ENCODE data around the gene FOXO1.
A peak's percentile ranks its signal among the peaks of the same experiment; 100 is the strongest.

Gene FOXO1

GRCh38 chr13:40549500-40550094 is 116.8 kb downstream of the FOXO1 start:
- Histone ChIP-seq H3K9me3 (replicated peaks in 1 of 11) (no peaks in the 10 kb centered on the region), H3K27ac (no peak overlapping the region), H4K20me1 (peaks cover 0 to 29% (median 0%) of the 10 kb centered on the region in 11 experiments; a peak in 4 of 22 replicates), H3K36me3 (peaks cover 0 to 7% (median 0%) of the 10 kb centered on the region in 11 experiments; a peak in 4 of 22 replicates), H3K4me3 (no peak overlapping the region), H3K4me1 (no peaks in the 10 kb centered on the region), H3K27me3 (no peaks in the 10 kb centered on the region), H3K4me2 (no peak overlapping the region), H3K9ac (no peak overlapping the region)
- no peak for TF ChIP-seq Cebpa-rat (IDR thresholded peaks at IDR 0.05)

GRCh38 chr13:40547591-40548315 is 118.7 kb downstream of the FOXO1 start:
- no peak overlapping the region for H3K4me3 ChIP-seq
- H4K20me1 ChIP-seq = peaks cover 0 to 13% (median 0%) of the 10 kb centered on the region in 11 experiments; a peak in 2 of 22 replicates
- H3K36me3 ChIP-seq = no peaks in the 10 kb centered on the region
- H3K9ac ChIP-seq = no peak overlapping the region
- H3K4me2 ChIP-seq = no peak overlapping the region; a peak in 1 of 22 replicates
- no peak for TF ChIP-seq Cebpa-rat (IDR thresholded peaks at IDR 0.05)
- H3K27me3 ChIP-seq = no peaks in the 10 kb centered on the region
- no peaks in the 10 kb centered on the region for H3K9me3 ChIP-seq (replicated peaks in 1 of 11)
- no peaks in the 10 kb centered on the region for H3K4me1 ChIP-seq
- H3K27ac ChIP-seq = no peak overlapping the region

DNA sequence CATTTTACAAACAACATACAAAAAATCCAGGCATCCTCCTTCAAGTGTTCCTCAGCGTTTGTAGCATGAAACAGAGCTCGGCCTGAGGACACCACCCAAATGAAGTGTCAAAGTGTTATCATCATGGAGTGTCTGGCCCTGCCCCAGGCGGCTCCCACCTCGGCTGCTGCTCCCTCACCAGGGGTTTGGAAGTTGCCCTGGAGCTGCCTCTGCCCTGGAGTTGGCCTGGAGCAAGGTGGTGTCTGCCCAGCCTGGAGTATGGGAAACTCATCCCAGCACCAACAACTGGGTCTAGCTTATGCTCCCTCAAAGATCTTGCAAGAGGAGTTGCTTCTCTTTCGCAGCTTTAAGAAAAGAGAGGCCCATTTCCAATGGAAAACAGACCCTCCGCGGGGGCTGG is 120.4 kb downstream of the FOXO1 start:
- no peak for TF ChIP-seq Cebpa-rat (IDR thresholded peaks at IDR 0.05)
- Histone ChIP-seq H3K4me2 (no peak overlapping the region), H3K9me3 (replicated peaks in 1 of 11) (no peaks in the 10 kb centered on the region)

DNA sequence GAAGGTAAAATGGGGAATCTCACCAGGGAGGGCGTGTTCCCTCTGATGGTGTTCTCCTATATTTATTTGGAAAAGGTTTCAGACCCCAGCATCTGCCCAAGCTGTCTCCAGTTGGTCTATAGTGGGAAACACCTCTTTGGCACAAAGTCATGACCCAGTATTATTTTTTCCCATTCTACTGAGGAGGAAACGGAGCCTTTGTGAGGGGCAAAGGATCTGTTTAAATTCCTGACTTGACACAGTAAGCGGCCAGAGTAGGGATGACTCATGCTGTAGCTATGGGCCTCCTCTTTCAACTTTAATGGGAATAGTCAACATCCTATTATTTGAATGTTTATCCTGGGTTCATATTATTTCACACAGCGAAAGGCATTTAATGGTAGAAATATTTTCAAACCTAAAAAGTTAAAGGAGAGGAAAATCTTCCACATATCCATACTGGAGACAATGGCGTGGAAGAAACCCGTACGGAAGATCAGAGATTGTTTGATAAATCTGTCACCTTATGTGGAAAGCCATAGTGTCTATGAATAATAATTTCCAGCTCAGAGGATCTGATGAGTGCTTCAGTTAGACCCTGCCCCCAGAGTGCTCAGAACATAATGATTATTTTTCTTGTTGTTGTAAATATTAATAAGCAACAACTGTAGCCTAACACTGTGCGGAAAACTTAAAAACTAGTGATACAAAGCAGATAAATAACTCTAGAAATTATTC is 126.0 kb downstream of the FOXO1 start:
- Histone ChIP-seq H3K27ac (no peak overlapping the region), H3K27me3 (no peaks in the 10 kb centered on the region), H3K36me3 (no peaks in the 10 kb centered on the region), H3K9ac (no peak overlapping the region), H3K4me1 (peaks cover 0 to 12% (median 3%) of the 10 kb centered on the region in 10 experiments; a peak in 5 of 20 replicates), H3K9me3 (replicated peaks in 1 of 11) (no peaks in the 10 kb centered on the region), H3K4me3 (no peak overlapping the region), H4K20me1 (no peaks in the 10 kb centered on the region), H3K4me2 (peak overlapping the region in 1 of 11 experiments; percentile 5; a peak in 1 of 22 replicates)
- no peak for TF ChIP-seq Cebpa-rat (IDR thresholded peaks at IDR 0.05)

More for the DNA sequence above, 120.4 kb downstream of the FOXO1 start:
- H3K27me3 ChIP-seq = no peaks in the 10 kb centered on the region
- H4K20me1 ChIP-seq = peaks cover 0 to 12% (median 0%) of the 10 kb centered on the region in 11 experiments; a peak in 2 of 22 replicates
- H3K36me3 ChIP-seq = no peaks in the 10 kb centered on the region
- H3K9ac ChIP-seq = no peak overlapping the region
- no peak overlapping the region for H3K4me3 ChIP-seq
- H3K27ac ChIP-seq = no peak overlapping the region
- H3K4me1 ChIP-seq = no peaks in the 10 kb centered on the region

DNA sequence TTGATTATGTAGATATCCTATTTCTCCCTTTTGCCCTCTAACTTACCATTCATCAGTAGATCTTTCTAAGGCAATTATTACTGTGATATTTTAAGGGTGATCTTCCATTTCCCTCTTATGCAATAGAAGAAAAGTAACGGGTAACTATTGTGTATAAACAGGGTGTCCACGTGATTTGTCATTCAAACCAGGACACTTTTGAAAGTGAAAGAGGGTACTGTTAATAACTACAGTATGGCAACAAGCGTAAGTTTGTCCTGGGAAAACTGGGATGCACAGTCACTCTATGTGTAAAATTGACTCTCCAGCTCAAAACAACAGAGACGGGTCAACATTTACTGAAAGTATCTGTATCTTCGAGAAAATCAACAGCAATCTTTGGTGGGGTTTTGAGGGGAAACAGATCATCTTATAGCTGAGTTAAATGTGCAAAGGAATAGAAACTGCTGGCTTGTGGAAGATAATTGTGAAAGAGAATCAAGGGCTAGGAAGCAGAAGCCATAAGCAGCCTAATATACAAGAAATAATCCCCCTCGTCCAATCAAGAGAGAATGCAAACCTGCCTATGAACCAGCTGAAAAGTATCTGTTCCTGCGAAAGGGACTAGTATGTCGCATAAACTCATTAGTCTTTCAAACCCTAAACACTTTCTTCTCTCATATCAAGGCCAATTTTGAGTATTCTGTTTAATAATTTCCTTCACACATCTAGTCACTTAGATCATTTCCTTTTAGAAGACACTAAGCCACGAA is 126.7 kb downstream of the FOXO1 start:
- Histone ChIP-seq H3K9ac (no peak overlapping the region), H3K27me3 (no peaks in the 10 kb centered on the region), H3K9me3 (replicated peaks in 1 of 11) (no peaks in the 10 kb centered on the region), H3K27ac (no peak overlapping the region), H3K4me1 (peaks cover 0 to 12% (median 3%) of the 10 kb centered on the region in 10 experiments; a peak in 5 of 20 replicates), H3K4me2 (peak overlapping the region in 1 of 11 experiments; percentile 5; a peak in 1 of 22 replicates), H3K4me3 (no peak overlapping the region), H3K36me3 (no peaks in the 10 kb centered on the region), H4K20me1 (no peaks in the 10 kb centered on the region)
- TF ChIP-seq Cebpa-rat (IDR thresholded peaks at IDR 0.05) = no peak

DNA sequence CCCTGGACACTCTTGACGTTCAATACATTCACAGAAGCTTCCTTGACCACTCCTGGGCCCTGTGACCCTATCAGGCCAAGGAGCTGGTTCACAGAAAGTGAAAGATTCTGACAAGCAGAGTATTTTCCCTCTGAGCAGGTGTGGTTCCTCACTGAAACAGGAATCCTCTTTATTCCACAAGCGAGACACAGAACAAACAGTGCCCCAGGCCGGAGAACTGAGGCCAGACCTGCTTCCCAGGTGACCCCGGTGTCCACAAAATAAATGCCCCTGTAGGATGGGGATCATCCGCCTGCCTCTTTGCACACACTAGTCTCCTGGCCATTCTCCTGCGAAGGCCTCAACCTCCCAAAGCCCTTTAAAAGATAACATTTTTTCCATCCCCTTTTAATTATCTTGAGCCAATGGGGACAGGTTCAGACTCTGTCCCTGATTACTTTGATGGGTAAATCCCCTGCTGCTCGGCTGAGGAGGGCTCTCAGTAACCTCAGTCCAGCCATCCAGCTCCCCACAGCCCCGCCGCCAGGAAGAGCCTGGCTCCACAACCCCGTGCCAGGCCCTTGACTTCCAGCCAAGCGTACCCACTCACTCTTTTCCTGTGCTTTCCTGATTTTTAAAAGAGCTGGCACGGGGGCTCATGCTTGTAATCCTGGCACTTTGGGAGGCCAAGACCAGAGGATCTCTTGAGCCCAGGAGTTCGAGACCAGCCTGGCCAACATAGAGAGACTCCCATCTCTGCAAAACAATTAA is 129.1 kb downstream of the FOXO1 start:
- H3K4me2 ChIP-seq = no peak overlapping the region
- H3K27me3 ChIP-seq = no peaks in the 10 kb centered on the region
- H3K9me3 ChIP-seq (replicated peaks in 1 of 11) = no peaks in the 10 kb centered on the region; a peak in 1 of 22 replicates
- H3K36me3 ChIP-seq = no peaks in the 10 kb centered on the region
- no peak overlapping the region for H3K27ac ChIP-seq
- H3K9ac ChIP-seq = no peak overlapping the region; a peak in 1 of 22 replicates
- H3K4me1 ChIP-seq = peaks cover 0 to 12% (median 3%) of the 10 kb centered on the region in 10 experiments; a peak in 5 of 20 replicates
- TF ChIP-seq Cebpa-rat (IDR thresholded peaks at IDR 0.05) = no peak
- H3K4me3 ChIP-seq = no peak overlapping the region
- no peaks in the 10 kb centered on the region for H4K20me1 ChIP-seq

GRCh38 chr13:40536443-40537113 is 129.9 kb downstream of the FOXO1 start:
- Histone ChIP-seq H3K27ac (no peak overlapping the region), H3K9ac (no peak overlapping the region), H3K4me2 (no peak overlapping the region), H4K20me1 (no peaks in the 10 kb centered on the region), H3K9me3 (replicated peaks in 1 of 11) (no peaks in the 10 kb centered on the region; a peak in 1 of 22 replicates), H3K4me1 (peaks cover 0 to 12% (median 3%) of the 10 kb centered on the region in 10 experiments; a peak in 5 of 20 replicates), H3K4me3 (no peak overlapping the region), H3K36me3 (no peaks in the 10 kb centered on the region), H3K27me3 (no peaks in the 10 kb centered on the region)
- TF ChIP-seq Cebpa-rat (IDR thresholded peaks at IDR 0.05) = no peak

DNA sequence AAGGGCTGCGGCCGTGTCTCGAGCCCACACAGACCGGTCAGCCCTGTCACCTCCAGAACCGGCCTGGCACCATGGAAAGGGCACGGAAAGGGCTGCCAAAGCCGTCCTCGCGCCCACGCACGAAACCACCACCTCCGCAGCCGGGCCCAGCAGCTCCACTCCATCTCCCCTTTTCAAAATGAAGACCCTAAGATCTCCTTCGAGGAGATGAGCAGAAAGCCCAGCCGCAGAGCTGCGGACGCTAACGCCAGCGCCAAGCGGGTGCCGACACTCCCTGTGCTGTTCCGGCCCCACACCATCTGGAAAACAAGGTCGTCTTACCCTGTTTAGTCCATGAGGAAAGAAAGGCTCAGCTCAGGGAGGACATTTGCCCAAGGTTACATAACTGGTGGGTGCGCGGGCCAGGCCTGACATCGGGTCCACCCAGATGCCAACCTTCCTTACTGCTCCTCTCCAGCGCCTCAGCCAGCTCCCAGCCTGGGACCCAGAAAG is 131.1 kb downstream of the FOXO1 start:
- Histone ChIP-seq H3K9me3 (replicated peaks in 1 of 11) (no peaks in the 10 kb centered on the region; a peak in 1 of 22 replicates), H3K4me2 (no peak overlapping the region), H3K27ac (no peak overlapping the region), H3K9ac (no peak overlapping the region), H3K4me3 (no peak overlapping the region), H3K36me3 (no peaks in the 10 kb centered on the region), H3K4me1 (peaks cover 0 to 10% (median 3%) of the 10 kb centered on the region in 10 experiments; a peak in 5 of 20 replicates), H3K27me3 (no peaks in the 10 kb centered on the region), H4K20me1 (no peaks in the 10 kb centered on the region)
- TF ChIP-seq Cebpa-rat (IDR thresholded peaks at IDR 0.05) = no peak
